Epithelial cell of proximal tubule (primary cell): ENCODE measurements around the gene MTOR. TPM values are rescaled to one million over a fixed set of nuclear protein-coding genes. Genes with fewer than 3 reads are reported as not detected.
"Not testable (repeated sequence)": the region's sequence is repeated elsewhere in the genome, so short reads cannot be mapped to it uniquely, and the experiment has no call there.

Experiments used
- DNase-seq: peaks from one replicate; pipeline ENCODE4 v3.0.0-alpha.2; 2011; ENCODE audit warnings: low read depth
- H3K4me3 ChIP-seq: 2 replicates; pipeline ENCODE4 v1.5.1; 2011; ENCODE audit warnings: low read depth, mild to moderate bottlenecking, low read length
- total RNA-seq: library from RNA; depleted of rRNA; stranded (reverse); fragments of >200 nt; gene quantifications from 2 replicates; pipeline ENCODE4 v1.2.3, GENCODE V29; 2015
- TF ChIP-seq, protein P1 (sequence below): conservative IDR thresholded peaks from 2 replicates; pipeline ENCODE4 v1.5.1; 2012; ENCODE audit warnings: low read depth, mild to moderate bottlenecking, low read length

Gene MTOR
- total RNA-seq, 1 donor from 2014 or later = 34.2 TPM

GRCh38 chr1:11280719-11281376, 18.5 kb upstream of the MTOR start:
- TF ChIP-seq, protein P1, sequence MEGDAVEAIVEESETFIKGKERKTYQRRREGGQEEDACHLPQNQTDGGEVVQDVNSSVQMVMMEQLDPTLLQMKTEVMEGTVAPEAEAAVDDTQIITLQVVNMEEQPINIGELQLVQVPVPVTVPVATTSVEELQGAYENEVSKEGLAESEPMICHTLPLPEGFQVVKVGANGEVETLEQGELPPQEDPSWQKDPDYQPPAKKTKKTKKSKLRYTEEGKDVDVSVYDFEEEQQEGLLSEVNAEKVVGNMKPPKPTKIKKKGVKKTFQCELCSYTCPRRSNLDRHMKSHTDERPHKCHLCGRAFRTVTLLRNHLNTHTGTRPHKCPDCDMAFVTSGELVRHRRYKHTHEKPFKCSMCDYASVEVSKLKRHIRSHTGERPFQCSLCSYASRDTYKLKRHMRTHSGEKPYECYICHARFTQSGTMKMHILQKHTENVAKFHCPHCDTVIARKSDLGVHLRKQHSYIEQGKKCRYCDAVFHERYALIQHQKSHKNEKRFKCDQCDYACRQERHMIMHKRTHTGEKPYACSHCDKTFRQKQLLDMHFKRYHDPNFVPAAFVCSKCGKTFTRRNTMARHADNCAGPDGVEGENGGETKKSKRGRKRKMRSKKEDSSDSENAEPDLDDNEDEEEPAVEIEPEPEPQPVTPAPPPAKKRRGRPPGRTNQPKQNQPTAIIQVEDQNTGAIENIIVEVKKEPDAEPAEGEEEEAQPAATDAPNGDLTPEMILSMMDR = no peak
- H3K4me3 ChIP-seq = no peak overlapping the region
- no peak for DNase-seq

DNA sequence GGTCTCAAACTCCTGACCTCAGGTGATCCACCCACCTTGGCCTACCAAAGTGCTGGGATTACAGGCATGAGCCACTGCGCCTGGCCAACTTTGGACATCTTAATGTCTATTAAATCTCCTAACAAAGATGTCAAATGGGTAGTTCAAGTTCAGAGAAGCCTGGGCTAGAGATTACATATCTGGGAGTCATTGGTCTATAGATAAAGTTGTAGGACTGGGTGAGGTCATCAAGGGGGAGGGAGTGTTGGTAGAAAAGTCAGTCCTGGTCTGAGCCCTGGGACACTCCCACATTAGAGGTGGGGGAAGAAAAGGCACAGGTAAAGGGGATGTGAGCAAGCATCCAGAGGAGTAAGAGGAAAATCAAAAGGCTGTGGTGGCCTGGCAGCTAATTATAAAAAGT, 17.3 kb upstream of the MTOR start:
- TF ChIP-seq, protein P1 = no peak
- no peak overlapping the region for H3K4me3 ChIP-seq

GRCh38 chr1:11279152-11279551, 16.8 kb upstream of the MTOR start:
- TF ChIP-seq, protein P1 = no peak
- no peak for DNase-seq
- no peak overlapping the region for H3K4me3 ChIP-seq

More for the DNA sequence above, 17.3 kb upstream of the MTOR start:
- no peak for DNase-seq

DNA sequence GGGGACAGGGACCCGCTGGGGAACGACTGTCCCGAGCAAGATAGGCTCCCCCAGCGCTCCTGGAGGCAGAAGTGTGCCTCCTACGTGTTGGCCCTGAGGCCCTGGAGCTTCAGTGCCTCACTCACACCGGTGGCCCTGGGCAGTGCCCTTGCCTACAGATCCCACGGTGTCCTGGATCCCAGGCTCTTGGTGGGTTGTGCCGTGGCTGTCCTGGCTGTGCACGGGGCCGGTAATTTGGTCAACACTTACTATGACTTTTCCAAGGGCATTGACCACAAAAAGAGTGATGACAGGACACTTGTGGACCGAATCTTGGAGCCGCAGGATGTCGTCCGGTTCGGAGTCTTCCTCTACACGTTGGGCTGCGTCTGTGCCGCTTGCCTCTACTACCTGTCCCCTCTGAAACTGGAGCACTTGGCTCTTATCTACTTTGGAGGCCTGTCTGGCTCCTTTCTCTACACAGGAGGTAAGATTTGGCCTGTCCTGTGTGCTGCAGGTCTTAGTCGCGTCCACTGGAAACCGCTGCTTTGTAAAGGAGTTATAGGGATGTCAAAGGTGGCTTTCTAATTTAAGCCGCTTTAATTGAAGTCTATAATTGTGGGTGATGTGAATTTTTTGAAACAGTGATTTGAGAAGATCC, 11.4 kb upstream of the MTOR start:
- peak overlapping the region; percentile 96 for H3K4me3 ChIP-seq
- TF ChIP-seq, protein P1 = no peak
- peak; percentile 4 for DNase-seq

DNA sequence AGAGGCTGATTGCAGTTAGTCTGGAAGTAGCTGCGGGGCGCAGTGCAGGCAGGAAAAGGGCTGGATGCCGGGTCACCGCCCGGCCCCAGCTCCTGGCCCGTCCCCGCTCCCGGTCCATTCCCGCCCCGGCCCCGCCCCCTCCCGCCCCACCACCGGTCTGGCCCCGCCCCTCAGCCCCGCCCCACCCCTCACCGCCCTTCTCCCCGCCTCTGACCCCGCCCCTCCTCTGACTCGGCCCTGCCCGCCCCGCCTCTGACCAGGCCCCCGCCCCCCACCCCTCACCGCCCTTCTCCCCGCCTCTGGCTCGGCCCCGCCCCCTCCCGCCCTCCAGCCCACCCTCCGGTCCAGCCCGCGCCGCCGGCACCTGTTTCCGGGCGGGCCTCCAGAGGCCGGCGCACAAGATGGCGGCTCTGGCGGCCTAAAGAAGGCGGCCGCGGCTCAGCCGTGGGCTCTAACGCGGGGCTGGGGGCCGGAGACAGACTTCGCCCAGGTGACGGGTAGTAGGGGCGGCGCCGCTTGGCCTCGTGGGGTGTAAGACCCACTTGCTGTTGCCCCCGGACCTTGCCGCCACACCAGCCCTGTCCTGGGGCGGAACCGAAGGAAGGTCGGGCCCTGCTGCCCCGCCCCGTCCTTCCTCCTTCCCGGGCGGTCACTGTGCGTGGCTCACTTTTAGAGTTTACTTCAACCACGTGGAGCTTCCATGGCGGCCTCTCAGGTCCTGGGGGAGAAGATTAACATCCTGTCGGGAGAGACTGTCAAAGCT, 10.7 kb upstream of the MTOR start, which contains the start of gene UBIAD1:
Gene UBIAD1 (plus strand): TSS at position 367 of the 763 bp plus-strand sequence. CDS start 334 bp downstream, at position 701.
- TF ChIP-seq, protein P1 = no peak
- peak within 1 kb of the TSS; percentile 96 for H3K4me3 ChIP-seq
- DNase-seq = peak; percentile 13

DNA sequence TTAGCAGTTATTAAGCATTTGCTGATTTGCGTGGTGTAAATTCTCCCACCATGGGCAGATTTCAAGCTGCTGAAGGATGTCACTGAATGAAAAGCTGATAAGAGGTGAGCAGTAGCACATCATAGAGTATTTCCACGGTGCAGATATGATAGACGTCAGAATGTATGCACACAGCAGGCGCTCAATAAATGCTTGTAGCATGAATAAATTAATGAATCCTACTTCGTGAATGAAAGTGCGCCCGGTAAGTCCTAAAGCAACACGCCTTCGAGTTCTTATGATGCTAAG, 10.1 kb upstream of the MTOR start:
- TF ChIP-seq, protein P1 = peak; percentile 13
- no peak for DNase-seq
- H3K4me3 ChIP-seq = peak overlapping the region; percentile 20

DNA sequence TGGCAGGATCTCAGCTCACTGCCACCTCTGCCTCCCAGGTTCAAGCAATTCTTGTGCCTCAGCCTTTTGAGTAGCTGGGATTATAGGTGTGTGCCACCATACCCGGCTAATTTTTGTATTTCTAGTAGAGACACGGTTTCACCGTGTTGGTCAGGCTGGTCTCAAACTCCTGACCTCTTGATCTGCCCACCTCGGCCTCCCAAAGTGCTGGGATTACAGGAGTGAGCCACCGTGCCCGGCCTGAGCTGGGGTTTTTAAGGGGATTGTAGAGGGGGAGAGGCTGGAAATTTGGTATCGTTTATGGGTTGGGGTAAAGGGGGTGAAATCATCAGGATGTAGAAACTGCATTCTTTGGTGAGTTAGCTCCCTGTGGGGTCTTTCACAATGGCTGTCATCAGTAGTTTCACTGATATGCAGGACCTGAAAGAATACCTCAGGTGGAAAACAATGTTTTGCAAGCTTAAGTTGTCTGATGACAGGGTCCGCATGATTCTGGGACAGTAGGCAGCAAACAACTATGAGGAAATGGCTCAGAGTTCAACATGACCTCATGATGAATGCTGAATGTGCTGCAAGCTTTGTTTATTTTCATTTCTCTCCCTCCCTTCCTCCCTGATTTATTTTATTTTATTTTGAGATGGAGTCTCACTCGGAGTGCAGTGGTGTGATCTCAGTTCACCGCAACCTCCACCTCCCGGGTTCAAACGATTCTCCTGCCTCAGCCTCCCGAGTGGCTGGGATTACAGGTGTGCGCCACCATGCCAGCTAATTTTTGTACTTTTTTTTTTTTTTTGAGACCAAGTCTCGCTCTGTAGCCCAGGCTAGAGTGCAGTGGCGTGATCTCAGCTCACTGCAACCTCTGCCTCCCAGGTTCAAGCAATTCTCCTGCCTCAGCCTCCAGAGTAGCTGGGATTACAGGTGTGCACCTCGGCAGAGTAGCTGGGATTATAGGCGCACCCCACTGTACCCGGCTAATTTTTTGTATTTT, 5.3 kb upstream of the MTOR start:
- DNase-seq = peak; percentile 76
- H3K4me3 ChIP-seq = not testable (repeated sequence)
